Measurements from ENCODE around the gene GLRA2.
A peak's percentile ranks its signal among the peaks of the same experiment; 100 is the strongest.

Gene GLRA2

DNA sequence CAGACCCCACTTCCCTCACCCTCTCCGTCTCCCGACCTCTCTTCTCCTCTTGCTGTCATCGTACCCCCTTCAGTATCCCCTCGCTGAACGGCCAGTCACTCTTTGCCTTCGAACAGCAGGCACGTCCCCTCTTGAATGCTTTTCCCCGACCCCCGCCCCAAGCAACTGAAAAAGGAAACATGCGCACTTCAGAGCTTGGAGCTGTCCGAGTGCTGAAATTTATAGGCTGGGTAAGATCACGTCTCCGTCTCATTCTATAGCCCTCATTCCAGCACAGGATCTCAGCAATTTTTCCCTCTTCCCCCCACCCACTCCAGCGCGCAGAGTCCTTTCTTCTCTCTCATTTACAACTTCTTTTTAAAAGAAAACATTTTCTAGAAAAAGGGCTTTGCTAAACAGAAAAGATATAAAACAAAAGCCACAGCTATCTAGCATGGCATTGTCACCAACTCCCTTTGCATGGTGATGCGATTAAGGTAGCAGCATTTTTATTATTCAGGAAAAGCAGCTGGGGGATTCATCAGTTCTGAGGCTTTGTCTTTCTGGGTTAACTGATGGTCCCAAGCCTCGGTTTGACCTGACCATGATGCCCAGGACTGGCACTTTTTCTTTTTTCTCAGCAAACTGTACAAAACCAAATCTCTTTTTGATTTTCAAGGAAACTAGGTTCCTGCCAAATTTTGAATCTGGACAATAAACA is at the start of gene GLRA2:
GLRA2 (plus strand) TSS at position 247 of the 700 bp plus-strand sequence. CDS start 522 bp downstream, outside the sequence.
- peak; percentile 62 for DNase-seq (ENCODE audit: low read depth, low spot score)

DNA sequence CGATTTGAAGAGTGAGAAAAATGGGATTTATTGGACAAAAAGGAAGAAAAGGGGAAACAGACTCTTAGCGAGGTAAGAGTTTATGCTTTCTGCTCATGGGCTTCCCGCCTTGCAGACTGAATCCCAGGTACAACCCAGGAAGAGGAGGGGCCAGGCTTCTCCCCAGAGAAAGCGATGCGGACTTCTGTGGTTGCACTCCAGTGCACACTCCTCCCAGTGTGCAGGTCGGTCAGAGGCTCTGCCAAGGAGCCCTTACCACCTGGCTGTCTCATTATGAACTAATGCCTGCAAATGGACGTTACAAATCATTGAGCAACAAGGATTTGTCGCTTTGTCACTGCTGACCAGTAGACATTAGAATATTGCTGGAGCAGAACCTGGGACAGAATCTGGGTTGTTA is 39.9 kb upstream of the GLRA2 start:
- no peak for DNase-seq (ENCODE audit: low read depth, low spot score)

DNA sequence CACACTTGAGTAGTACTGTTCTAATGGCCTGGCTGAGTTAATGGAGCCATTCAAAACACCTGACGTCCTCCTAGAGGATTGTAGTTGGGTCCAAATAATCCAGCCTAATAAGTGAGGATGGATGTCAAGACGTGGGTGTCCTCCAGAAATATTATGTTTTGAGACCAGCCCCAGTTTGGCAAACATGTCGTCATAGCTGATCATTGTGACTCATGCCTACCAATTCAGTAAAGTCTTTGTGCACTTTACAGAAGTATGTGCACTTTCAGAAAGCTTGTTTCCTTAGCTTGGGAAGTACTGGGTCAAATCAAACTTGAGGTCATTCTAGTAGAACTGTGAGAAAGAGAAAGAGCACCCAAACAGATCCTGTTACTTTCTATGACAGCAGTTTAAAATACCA is 37.6 kb upstream of the GLRA2 start:
- DNase-seq (ENCODE audit: low read depth, low spot score), result no peak

DNA sequence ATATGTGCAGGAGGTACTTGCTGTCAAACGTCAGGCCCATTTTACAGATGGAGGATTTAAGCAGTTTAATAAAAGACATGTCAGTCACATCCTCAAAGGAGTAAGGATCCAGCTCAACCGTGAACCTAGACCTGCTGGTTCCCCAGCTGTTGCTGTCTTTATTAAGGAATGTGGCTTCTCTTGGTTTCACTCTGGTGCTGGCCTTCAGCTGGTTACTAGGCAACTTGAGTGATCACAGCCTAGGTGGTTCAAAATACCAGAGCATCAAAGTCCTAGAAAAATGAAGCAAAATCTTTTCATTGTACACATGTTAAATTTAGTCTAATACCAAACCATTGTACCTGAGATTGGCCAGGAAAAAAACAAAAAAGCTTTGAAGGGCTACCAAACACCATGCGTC is 32.7 kb upstream of the GLRA2 start:
- no peak for DNase-seq (ENCODE audit: low read depth, low spot score)

DNA sequence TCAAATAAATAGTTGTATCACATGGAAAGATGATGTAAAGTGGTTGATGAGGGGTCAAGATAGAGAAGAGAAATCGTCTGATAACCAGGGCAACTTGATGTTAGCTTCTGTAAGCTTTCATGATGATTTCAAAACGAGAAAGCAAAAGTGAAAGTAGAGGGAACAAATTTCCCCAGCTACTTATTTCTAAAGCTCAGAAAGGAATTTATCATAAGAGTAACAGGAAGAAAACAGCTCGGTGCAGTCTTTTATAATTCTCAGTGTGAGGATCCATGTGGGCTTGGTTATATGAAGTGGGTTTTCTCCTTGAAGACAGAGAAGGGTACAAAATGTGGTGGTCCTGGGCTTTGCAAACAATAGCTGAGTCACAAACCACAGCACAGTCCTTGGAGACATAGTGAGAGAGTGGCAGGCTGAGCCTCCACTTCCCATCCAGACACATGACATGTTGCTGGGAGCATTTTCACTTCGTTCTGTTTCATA is 32.1 kb upstream of the GLRA2 start:
- peak; percentile 27 for DNase-seq (ENCODE audit: low read depth, low spot score)

DNA sequence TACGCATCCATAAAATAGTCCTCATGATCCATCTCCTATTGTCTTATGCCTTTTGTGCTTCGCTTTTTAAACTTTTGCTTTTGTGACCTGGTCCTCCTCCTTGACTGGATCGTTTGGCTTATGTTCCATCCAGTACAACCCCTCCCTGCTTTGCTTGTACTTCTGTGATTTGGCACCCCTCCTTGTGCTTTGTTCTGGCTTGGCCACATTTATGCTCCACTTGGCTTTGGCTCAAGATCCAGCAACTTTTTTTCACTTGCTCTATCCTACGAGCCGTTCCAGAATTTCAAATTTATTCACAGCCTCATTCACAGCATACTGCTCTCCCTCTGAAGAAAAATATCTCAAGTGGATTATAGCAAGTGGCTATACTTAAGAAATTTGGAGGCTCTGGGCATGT is 28.0 kb upstream of the GLRA2 start:
- peak; percentile 77 for DNase-seq (ENCODE audit: low read depth, low spot score)

DNA sequence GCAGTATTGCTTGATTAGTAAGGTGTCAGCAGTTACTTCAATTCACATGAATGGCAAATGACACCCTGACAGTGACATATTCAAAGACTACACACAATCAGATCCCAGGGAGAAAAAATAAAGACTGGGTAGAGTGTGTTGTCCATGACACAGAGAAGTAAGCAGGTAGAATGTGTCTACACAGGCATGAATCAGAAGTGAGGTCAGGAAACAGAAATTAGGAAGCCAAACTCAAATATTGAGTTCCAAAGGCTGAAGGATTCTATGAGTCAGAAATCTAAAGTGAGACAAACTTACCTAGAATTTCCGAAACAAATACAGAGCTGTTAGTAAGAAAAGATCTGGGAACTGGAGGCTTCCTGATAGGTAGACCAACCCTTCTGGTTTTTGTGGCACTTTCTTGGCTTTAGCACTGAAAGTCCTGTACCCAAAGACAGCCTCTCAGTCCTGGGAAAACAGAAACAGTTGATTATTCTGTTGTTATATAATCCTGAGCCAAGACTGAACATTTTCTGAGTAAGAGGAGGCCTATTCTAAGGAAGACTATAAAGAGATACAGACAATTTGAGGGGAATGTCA is 24.3 kb upstream of the GLRA2 start:
- DNase-seq (ENCODE audit: low read depth, low spot score), result peak; percentile 46

DNA sequence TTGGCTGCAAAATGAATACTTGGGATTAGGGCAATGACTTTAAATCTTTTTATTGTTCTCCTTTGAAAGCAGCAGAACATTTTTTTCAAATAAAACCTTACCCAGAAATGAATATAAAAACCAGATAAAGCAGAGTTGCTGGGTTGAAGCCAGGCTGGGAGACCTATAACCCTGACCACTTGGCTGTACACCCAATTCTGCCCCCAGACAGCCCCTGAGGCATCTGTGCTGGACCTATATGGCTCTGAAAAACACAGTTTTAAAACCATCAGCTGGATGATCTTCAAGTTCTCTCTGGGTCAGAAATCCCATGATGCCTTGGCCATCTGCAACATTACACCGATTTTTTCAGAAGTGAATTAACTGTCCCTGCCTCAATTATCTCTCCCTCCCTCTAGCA is 23.7 kb upstream of the GLRA2 start:
- DNase-seq (ENCODE audit: low read depth, low spot score), result no peak

DNA sequence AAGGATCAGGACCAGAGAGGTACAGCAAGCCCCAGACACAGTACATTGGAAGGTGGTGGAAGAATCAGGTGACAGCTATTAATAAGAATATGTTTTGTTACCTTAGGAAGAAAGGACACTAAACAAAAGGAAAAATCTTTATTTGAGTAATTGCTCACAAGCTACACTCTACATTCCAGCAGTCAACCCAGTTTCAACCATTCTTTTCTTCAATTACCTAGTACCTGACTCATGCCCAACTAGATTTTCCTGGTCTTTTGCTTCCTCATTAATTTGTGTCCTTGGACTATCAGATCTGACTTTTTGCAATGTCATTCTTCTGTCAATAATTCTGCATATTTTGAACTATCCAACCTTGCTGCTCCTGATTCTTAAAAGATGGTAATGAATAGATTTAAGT is 22.5 kb upstream of the GLRA2 start:
- no peak for DNase-seq (ENCODE audit: low read depth, low spot score)

DNA sequence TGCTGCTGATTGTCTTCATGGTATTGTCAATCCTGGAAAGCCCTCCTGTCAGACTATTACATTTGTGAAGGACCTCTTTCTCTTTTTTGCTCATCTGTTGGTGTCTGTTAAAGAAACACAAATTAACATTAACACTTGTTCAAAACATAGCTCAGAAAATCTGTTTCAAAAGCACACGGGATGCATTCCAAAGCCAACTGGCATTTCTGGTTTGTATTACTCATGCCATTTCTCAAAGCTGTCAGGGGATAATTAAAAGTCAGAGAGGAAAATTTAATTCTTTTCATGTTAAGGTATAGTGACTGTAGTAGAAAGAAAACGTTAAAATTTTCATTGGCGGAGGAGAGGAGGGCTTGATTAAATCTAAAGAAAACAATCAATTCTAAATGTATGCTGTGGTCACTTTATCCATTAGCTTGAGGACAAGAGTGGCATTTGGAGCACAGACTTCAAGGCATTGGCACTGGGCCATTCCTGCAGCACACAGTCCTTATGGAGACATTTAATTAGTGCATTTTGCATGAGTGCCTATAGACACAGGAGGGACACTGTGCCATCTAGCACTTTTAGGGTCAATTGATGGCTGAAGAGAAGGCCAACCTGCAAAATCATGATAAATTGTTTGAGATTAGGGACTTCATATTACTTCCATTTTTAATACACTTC is 21.2 kb upstream of the GLRA2 start:
- DNase-seq (ENCODE audit: low read depth, low spot score), result peak; percentile 55

DNA sequence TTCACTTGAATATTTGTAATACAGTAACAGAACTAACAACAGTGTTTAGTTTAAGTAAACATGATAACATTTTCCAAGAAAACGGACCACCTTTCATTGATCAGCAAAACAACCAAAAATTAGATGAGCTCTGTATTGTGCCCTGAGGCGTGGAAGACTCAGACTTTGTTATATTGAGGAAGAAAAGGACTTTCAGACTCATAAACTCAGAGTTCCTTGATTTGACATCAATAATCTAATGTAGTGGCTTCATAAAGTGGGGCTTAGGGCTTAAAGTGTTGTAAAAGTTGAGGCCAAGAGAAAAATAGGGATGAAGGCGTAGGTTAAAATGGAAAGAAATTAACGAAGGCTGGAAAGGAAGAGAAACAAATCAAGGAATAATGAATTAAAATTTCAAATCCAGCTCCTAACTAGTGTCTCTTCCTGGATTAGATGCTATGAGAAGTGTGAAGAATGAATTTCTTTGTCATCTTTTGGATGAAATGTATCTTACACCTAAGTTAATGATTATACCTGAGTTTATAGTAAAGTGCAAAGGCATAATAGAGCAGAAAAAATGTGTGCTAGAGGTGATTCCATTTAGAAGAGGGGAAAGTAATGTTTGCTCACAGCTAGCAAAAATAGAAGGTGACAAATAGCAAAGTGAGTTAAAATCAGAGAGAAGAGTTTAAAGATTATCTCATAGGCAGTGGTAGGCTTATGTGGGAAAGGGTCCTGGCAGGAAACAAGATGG is 19.8 kb upstream of the GLRA2 start:
- no peak for DNase-seq (ENCODE audit: low read depth, low spot score)

DNA sequence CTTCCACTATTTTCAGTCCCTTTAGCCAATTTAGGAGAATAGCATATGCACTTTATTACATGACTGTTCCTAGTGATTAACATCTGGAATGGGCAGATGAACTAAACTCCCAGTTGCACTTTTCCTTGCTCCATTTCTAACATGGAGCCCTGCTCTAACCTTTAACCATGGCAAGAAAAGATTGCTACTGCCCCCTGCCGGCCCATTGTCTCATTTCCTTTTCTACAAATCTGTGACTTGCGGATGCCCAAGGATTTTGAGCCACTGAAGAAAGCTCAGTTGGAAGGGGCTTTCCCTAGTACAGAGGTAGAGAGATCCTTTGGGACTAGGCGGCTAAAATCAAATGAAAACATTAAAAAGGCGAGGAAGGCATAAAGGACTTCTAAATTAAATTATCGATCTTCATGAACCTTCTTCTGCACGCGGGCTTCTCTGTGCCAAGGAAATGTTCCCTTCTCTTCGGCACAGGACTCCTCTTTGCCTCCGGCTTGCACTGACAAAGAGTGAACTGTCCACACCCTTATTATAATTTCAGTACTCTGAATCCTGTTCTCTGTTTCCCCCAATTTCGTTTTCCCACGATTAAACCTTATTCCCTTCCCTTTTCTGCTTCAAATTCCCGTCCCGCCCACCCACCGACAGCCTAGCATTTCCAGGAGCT is 577 bp upstream of the GLRA2 start:
- peak; percentile 79 for DNase-seq (ENCODE audit: low read depth, low spot score)

DNA sequence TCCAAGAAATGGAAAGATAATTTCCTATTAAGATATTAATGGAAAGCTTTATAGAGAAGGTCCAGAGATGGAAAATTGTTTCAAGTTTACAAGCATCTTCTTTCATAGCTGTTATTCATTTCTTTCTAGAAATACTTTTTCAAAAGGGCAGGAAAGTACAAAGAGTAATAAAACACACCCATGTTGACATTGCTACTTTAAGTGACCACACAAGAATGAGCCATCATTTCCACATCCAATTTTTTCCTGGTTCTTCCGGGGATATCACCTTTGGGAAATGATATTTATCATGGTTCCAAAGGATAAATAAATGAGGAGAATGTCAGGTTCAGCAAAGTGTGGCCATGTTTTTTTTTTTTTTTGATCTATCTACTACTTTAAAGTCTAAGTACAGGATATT is 4.5 kb downstream of the GLRA2 start:
- no peak for DNase-seq (ENCODE audit: low read depth, low spot score)

DNA sequence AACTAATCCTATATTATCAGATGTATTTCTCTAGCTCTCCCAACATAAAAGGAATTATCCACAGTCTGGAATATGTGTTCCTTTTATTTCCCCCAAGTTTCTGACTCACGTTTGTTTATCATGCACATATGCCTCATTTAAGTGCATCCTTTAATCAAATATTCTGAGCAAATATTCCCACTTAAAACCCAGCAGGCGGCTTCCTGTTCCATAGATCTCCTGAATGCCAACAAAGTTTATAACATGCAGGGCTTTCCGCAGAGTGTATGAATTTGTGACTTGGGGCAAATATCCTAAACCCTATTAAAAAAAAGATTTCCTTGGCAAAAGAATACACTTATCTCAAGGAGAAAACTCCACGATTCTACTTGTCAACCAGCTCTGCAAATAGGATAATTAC is 16.9 kb downstream of the GLRA2 start:
- DNase-seq (ENCODE audit: low read depth, low spot score), result no peak

DNA sequence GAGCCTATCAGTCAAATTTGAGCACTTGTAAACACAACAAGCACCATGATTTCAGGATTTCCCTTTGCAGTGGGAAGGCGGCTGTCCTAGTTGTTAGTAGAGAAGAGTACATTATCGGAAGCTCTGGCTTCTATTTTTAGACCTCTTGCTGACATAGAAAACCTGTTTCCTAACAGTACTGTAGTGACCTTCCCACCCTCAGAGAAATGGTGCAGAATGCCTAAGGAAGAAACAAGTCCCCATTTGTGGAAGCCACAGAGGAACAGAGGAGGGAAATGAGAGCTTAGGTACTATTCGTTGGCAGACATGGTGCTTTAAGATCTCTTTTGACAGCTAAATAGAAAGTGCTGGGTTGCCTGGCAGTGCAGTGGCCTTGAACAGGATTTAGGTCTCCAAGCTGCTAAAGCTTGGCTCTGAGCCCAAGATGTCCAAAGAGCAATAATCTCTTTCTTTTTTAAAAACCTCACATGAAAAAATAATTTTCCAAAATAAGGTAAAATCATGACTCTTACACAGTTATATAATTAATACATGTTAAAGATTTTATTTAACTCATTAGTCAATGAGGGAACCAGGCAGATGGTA is 24.9 kb downstream of the GLRA2 start:
- DNase-seq (ENCODE audit: low read depth, low spot score), result no peak

DNA sequence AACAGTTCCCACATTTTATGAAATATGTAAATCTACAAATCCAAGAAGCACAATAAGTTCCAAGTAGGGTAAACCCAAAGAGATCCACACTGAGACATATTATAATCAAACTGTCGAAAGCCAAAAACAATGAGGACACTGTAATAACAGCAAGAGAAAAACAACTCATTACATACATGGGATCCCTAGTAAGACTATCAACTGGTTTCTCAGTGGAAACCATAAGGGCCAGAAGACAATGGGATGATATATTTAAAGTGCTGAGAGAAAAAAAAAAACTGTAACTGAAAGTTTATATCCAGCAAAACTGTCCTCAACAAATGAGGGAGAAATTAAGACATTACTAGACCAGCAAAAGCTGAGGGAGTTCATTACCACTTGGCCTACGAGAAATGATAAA is 34.7 kb downstream of the GLRA2 start:
- no peak for DNase-seq (ENCODE audit: low read depth, low spot score)

DNA sequence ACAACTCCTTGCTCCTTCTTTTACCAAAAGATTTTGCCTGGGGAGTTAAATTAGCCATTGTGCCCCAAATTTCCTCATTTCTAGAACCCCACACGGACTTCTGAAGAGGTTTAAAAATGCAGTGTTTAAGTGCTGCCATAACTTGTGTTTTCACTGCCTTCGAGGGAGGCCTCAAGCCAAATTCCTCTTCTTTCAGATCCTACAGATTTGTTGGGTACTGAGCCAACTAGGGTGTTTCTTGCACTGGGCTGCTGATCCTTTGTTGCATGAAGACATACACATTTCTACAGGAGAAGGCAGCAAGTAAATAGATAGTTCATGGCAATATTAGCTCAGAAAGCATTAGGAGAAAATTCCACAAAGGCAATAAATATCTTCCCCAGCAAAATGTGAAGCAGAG is 43.8 kb downstream of the GLRA2 start:
- no peak for DNase-seq (ENCODE audit: low read depth, low spot score)

DNA sequence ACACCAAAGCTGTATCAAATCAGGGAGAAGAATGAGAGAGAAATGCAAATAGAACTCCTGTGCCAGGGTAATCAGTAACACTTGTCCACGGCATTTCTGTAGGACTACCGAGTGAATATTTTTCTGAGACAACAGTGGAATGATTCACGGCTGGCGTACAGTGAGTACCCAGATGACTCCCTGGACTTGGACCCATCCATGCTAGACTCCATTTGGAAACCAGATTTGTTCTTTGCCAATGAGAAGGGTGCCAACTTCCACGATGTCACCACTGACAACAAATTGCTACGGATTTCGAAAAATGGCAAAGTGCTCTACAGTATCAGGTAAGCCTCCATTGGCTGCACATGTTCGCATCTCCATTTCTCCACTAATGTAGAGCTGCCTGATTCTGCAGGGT is 51.7 kb downstream of the GLRA2 start:
- DNase-seq (ENCODE audit: low read depth, low spot score), result no peak

DNA sequence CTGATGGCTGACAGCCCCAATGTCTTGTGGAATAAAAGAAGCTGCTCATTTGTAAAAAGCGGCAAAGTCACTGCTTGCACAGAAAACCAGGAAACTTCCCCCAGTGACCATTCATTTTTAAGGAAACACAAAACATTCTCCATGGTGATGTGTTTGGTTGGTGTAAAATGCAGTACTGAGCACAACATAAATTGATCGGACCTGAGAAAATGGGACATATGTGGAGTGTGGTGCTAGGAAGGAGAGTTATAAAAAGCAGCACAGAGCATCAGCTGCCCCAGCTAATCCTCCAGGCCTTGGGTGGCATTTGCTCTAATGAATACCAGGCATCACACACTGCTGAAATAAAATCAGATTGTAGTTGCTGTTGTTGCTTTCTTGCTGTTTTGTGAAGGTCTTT is 55.2 kb downstream of the GLRA2 start:
- DNase-seq (ENCODE audit: low read depth, low spot score), result no peak

DNA sequence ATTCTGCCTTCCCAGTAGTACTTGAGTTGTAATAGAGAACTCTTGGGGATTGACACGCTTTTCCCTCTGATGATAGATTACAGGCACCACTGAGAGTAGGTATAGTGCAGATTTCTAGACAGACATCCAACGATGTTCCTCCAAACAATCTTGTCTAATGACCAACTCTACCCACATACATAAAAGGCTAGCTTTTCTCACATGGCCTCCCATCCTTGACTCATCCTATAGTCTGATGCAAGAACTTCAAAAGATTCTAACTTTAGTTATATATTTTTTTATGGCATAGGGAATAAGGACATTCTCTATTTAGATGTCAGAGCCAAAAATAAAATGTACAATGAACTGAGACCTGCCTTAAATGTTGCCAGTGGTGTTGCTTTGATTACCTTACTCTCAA is 60.9 kb downstream of the GLRA2 start:
- DNase-seq (ENCODE audit: low read depth, low spot score), result no peak

DNA sequence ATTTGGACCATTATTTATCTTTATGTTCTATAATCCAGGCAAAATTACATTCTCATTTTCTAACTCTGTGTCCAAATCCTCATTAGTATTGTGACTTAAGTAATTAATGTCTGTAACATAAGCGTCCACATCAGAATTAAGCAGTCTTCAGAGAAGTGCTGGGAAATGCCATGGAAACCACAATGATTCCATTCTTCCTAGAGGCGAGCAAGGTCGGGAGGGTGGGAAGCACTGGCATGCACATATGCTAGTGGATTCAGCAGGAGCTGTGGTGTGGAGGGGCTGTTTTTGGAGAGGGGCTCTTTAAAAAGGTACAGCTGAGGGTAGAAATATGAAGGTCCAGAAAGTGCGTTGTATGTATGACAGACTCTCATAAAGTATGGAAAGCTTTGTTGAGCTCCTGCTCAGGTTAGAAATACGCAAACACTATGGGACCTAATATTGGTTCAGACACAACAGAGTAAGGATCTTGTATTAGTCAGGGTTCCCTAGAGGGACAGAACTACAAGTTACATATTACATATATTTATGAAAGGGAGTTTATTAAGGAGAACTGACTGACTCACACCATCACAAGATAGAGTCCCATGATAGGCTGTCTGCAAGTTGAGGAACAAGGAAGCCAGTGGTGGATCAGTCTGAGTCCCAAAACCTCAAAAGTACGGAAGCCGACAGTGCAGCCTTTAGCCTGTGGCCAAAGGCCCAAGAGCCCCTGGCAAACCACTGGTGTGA is 61.5 kb downstream of the GLRA2 start:
- peak; percentile 14 for DNase-seq (ENCODE audit: low read depth, low spot score)
